SK-N-MC (cell line): Measurements from ENCODE around the gene TBL2.

ENCODE experiments used
- EZH2 ChIP-seq: fragments of 200-600 bp; sonication (generic); IDR thresholded peaks from one replicate; pipeline ENCODE4 v1.6.1; 2017; ENCODE audit warnings: antibody characterized with exemption
- FOXP2 ChIP-seq: optimal IDR thresholded peaks from 2 replicates; pipeline ENCODE3; 2011; ENCODE audit warnings: mild to moderate bottlenecking, moderate library complexity; ENCODE audit not compliant: insufficient read depth; ENCODE audit errors: extremely low read length, control extremely low read depth
- POLR2AphosphoS5 ChIP-seq: IDR thresholded peaks from 2 replicates; pipeline ENCODE4 v1.6.1; 2012; ENCODE audit warnings: mild to moderate bottlenecking, low read depth, low read length, borderline replicate concordance

- TF ChIP-seq POLR2AphosphoS5 (no peak), EZH2 (no peak), FOXP2 (no peak)
These were observed 20.9 kb upstream of the TBL2 start for GRCh38 chr7:73599151-73599882.
